ENCODE results near the gene MYL9.

GRCh38 chr20:36573103-36573797, 31.9 kb downstream of the MYL9 start, which contains the start of gene TGIF2:
- TF ChIP-seq CTCF (IDR thresholded peaks at IDR 0.05 in 4 of 5, conservative IDR thresholded peaks at IDR 0.05 in 1 of 5): no peak
- peak; percentile 32 to 59 for TF ChIP-seq POLR2A (IDR thresholded peaks at IDR 0.05)
